Natural killer cell (primary cell): ENCODE data around the gene ABCB7. TPM values are rescaled to one million over a fixed set of nuclear protein-coding genes. Genes with fewer than 3 reads are reported as not detected.

ENCODE experiments used
- ATAC-seq, 3 donors: fragments of 150-1000 bp in 2 of 3; fragments of 200-7000 bp in 1 of 3; cut with Tn5 transposase; 1 replicate in 1 of 3; 2 replicates in 2 of 3; pipeline ENCODE4 v1.10.0; 2021; ENCODE audit warnings: mild to moderate bottlenecking in 2 of 3, moderate library complexity in 2 of 3
- DNase-seq, 2 donors: peaks; one replicate each; pipeline versions ENCODE4 v3.0.0 to v3.0.0-alpha.2; 2013 to 2021; ENCODE audit warnings: mixed read lengths in 1 of 2
- H3K27ac ChIP-seq: one replicate; pipeline ENCODE4 v1.5.1; 2013; ENCODE audit warnings: mild to moderate bottlenecking, low read length
- H3K27me3 ChIP-seq: one replicate; pipeline ENCODE4 v1.6.1; 2013; ENCODE audit warnings: low read length; ENCODE audit not compliant: control insufficient read depth, insufficient read depth
- H3K36me3 ChIP-seq: one replicate; pipeline ENCODE4 v1.6.1; 2013; ENCODE audit warnings: low read length; ENCODE audit not compliant: control insufficient read depth, insufficient read depth
- H3K4me1 ChIP-seq: one replicate; pipeline ENCODE4 v1.6.1; 2013; ENCODE audit warnings: low read length; ENCODE audit not compliant: control insufficient read depth, insufficient read depth
- H3K4me3 ChIP-seq: one replicate; pipeline ENCODE4 v1.5.1; 2013; ENCODE audit warnings: low read length
- H3K9me3 ChIP-seq: one replicate; pipeline ENCODE4 v1.6.1; 2013; ENCODE audit warnings: low read length; ENCODE audit not compliant: control insufficient read depth, insufficient read depth
- H3K27ac Mint-ChIP-seq, 2 donors: one replicate each; pipeline ENCODE4 v1.8.0; 2022; ENCODE audit warnings: mild to moderate bottlenecking in 2 of 2, mixed read lengths in 2 of 2, moderate library complexity in 1 of 2
- H3K27me3 Mint-ChIP-seq, 2 donors: one replicate each; pipeline ENCODE4 v1.8.0; 2022; ENCODE audit warnings: low read depth in 2 of 2, mixed read lengths in 2 of 2
- H3K36me3 Mint-ChIP-seq: one replicate; pipeline ENCODE4 v1.8.0; 2022; ENCODE audit warnings: mixed read lengths
- H3K4me1 Mint-ChIP-seq, 2 donors: one replicate each; pipeline ENCODE4 v1.8.0; 2022; ENCODE audit warnings: mixed read lengths in 2 of 2
- H3K4me3 Mint-ChIP-seq: one replicate; pipeline ENCODE4 v1.8.0; 2022; ENCODE audit warnings: mild to moderate bottlenecking, moderate library complexity, mixed read lengths
- H3K9me3 Mint-ChIP-seq, 2 donors: one replicate each; pipeline ENCODE4 v1.8.0; 2022; ENCODE audit warnings: mixed read lengths in 2 of 2
- WGBS: methylation state at CpG from one replicate; pipeline ENCODE4 v1.1.7; 2013; ENCODE audit warnings: missing lambda C conversion rate; ENCODE audit not compliant: insufficient coverage; 5-methylcytosine and 5-hydroxymethylcytosine counted together
- intact Hi-C: fragments of 100-400 bp; cut with micrococcal nuclease; formaldehyde crosslinking; loops from one replicate; pipeline ENCODE4 v1.14.2; 2022
- total RNA-seq, 4 donors: library from RNA; stranded (reverse); fragments of 120-200 nt in 1 of 4; gene quantifications; one replicate each; pipeline versions ENCODE4 v1.2.3 to v1.2.4, GENCODE V29; 2013 to 2022
- TF ChIP-seq, protein P1 (sequence below): fragments of 200-600 bp; IDR thresholded peaks from one replicate; pipeline ENCODE4 v1.8.0; 2022; ENCODE audit warnings: antibody characterized with exemption

Gene ABCB7
- total RNA-seq, 3 donors from 2014 or later (not counting 1 experiment from before 2014, with no cell fraction given) = 17.9 to 26.8 (median 20.4) TPM

DNA sequence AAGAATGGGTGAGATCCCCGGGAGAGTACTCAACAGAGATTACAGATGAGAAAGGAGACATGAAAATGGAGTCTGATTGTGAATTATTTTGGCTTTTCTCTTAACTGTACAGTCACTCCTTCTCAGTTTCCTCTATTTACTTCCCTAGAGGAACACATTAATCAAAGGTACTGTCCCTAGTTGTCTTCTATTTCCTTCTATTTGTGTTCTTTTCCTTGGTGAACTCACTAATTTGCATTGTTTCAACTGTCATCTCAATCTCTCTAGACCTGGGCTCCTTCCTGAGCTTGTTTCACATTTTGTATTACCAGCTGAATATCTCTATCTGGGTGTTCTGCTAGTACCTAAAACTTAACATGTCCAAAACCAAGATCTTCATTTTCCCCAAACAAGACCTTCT lies 59.8 kb downstream of the ABCB7 start:
- H3K4me1 ChIP-seq = no peaks in the 10 kb centered on the region
- H3K27ac ChIP-seq = no peak overlapping the region
- Mint-ChIP-seq H3K27me3 (no peaks in the 10 kb centered on the region), H3K4me3 (no peak overlapping the region), H3K9me3 (no peaks in the 10 kb centered on the region), H3K36me3 (no peaks in the 10 kb centered on the region), H3K4me1 (peaks cover 9 to 18% of the 10 kb centered on the region in 2 donors), H3K27ac (peak overlapping the region in 1 of 2 donors; percentile 31)
- no peak overlapping the region for H3K4me3 ChIP-seq
- DNase-seq = no peak
- TF ChIP-seq, protein P1, sequence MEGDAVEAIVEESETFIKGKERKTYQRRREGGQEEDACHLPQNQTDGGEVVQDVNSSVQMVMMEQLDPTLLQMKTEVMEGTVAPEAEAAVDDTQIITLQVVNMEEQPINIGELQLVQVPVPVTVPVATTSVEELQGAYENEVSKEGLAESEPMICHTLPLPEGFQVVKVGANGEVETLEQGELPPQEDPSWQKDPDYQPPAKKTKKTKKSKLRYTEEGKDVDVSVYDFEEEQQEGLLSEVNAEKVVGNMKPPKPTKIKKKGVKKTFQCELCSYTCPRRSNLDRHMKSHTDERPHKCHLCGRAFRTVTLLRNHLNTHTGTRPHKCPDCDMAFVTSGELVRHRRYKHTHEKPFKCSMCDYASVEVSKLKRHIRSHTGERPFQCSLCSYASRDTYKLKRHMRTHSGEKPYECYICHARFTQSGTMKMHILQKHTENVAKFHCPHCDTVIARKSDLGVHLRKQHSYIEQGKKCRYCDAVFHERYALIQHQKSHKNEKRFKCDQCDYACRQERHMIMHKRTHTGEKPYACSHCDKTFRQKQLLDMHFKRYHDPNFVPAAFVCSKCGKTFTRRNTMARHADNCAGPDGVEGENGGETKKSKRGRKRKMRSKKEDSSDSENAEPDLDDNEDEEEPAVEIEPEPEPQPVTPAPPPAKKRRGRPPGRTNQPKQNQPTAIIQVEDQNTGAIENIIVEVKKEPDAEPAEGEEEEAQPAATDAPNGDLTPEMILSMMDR = no peak
- H3K36me3 ChIP-seq = no peaks in the 10 kb centered on the region
- WGBS = no CpG with 5 or more reads among the region's 1 CpG
- intact Hi-C loops = no loop called here
- ATAC-seq = no peak
- H3K9me3 ChIP-seq = no peaks in the 10 kb centered on the region
- no peaks in the 10 kb centered on the region for H3K27me3 ChIP-seq

DNA sequence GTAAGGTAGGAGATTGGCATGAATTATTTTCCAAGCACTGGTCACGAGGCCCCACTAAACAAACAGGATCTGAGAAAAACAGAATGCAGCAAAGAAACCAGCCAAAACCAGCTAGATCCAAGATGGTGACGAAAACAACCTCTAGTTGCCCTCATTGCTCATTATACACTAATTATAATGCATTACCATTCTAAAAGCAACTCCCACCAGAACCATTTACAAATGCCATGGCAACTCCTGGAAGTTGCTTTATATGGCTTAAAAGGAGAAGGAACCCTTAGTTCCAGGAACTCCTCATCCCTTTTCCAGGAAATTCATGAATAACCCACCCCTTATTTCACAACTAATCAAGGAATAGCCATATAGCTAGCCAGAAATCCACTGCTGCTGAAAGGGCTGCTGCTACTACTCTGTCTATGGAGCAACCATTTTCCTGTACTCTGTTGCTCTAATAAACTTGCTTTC lies 69.3 kb downstream of the ABCB7 start:
- Mint-ChIP-seq H3K27ac (no peak overlapping the region), H3K27me3 (peaks cover 0 to 6% of the 10 kb centered on the region in 2 donors), H3K4me3 (no peak overlapping the region), H3K36me3 (no peaks in the 10 kb centered on the region), H3K4me1 (peaks cover 16 to 21% of the 10 kb centered on the region in 2 donors), H3K9me3 (no peaks in the 10 kb centered on the region)
- WGBS = no CpG with 5 or more reads among the region's 2 CpGs
- H3K27ac ChIP-seq = no peak overlapping the region
- TF ChIP-seq, protein P1 = no peak
- no peaks in the 10 kb centered on the region for H3K9me3 ChIP-seq
- H3K4me1 ChIP-seq = no peaks in the 10 kb centered on the region
- intact Hi-C loops = no loop called here
- no peaks in the 10 kb centered on the region for H3K27me3 ChIP-seq
- H3K36me3 ChIP-seq = no peaks in the 10 kb centered on the region
- H3K4me3 ChIP-seq = no peak overlapping the region
- no peak for ATAC-seq
- DNase-seq = no peak

DNA sequence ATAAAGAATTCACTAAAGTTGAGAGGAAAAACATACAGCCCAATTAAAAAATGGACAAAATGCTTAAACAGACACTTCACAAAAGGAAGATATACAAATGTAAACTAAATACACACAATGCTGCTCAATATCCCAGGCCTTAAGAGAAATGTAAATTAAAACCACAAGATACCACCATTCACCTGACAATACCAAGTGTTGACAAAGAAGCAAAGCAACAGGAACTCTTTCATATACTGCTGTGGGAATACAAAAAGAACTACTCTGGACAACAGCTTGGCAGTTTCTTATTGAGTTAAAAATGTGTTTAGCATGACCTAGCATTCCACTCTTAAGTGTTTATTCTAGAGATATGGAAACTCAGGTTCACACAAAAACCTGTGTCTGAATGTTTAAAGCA lies 71.3 kb downstream of the ABCB7 start:
- Mint-ChIP-seq H3K27ac (no peak overlapping the region), H3K27me3 (peaks cover 0 to 10% of the 10 kb centered on the region in 2 donors), H3K36me3 (no peaks in the 10 kb centered on the region), H3K4me3 (no peak overlapping the region), H3K4me1 (peaks cover 11 to 24% of the 10 kb centered on the region in 2 donors), H3K9me3 (no peaks in the 10 kb centered on the region)
- no peak for DNase-seq
- ATAC-seq = no peak
- no peak overlapping the region for H3K27ac ChIP-seq
- no peak overlapping the region for H3K4me3 ChIP-seq
- intact Hi-C loops = no loop called here
- H3K9me3 ChIP-seq = no peaks in the 10 kb centered on the region
- no peaks in the 10 kb centered on the region for H3K4me1 ChIP-seq
- H3K27me3 ChIP-seq = no peaks in the 10 kb centered on the region
- TF ChIP-seq, protein P1 = no peak
- no peaks in the 10 kb centered on the region for H3K36me3 ChIP-seq

DNA sequence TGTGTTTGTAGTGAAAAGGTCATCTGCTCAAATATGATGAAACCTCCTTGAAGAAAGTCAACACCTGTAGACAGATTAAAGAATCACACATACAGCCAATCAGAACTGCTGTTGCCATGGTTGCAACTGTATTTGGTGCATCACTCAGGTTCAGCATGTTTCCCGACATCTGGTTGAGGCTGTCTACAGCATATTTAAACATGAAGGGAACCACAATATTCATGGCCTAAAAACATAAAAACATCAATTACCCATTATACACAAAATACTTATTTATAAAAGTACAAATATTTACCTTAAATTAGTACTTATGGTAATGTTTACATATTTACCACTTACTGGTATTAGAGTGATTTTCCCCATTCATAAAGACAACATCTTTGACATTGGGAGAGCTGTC lies 79.7 kb downstream of the ABCB7 start:
- Mint-ChIP-seq H3K4me3 (no peak overlapping the region), H3K9me3 (no peaks in the 10 kb centered on the region), H3K4me1 (peaks cover 0 to 10% of the 10 kb centered on the region in 2 donors), H3K36me3 (no peaks in the 10 kb centered on the region), H3K27me3 (peaks cover 0 to 1% of the 10 kb centered on the region in 2 donors), H3K27ac (no peak overlapping the region)
- DNase-seq (no peak), ATAC-seq (no peak)
- TF ChIP-seq, protein P1 = no peak
- H3K27me3 ChIP-seq = no peaks in the 10 kb centered on the region
- no peaks in the 10 kb centered on the region for H3K4me1 ChIP-seq
- WGBS = 100% methylated on average over 1 of the region's 1 CpG
- intact Hi-C loops = no loop called here
- no peak overlapping the region for H3K27ac ChIP-seq
- no peak overlapping the region for H3K4me3 ChIP-seq
- no peaks in the 10 kb centered on the region for H3K9me3 ChIP-seq
- H3K36me3 ChIP-seq = peaks cover 2% of the 10 kb centered on the region
